Measurements from ENCODE around the gene CAAP1. TPM values are rescaled to one million over a fixed set of nuclear protein-coding genes. Genes with fewer than 3 reads are reported as not detected.
"Not testable (repeated sequence)": the region's sequence is repeated elsewhere in the genome, so short reads cannot be mapped to it uniquely, and the experiment has no call there.

Gene CAAP1
- total and polyA plus RNA-seq, 12 donors = 4.1 to 12.2 (median 7.6) TPM

DNA sequence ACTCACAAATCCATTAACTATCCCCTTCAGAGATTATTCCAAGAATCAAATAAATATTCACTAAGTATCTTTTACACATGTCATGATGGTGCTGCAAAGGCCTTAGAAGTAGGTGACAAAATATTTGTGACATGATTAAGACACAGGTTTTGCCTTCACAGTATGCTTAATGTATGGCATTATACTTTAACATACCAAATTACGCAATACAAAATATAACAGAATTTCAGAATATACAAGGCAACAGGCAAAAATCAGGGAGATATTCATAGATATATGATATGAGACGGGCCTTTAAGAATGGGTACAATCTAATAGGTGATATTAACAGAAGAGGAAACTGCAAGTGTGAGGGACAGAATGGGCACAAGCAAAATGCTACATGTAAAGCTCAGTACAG lies 41.6 kb downstream of the CAAP1 start:
- Histone ChIP-seq H3K27ac (no peak overlapping the region), H3K4me1 (no peaks in the 10 kb centered on the region), H3K36me3 (peaks cover 0 to 90% (median 9%) of the 10 kb centered on the region in 9 donors), H3K4me3 (no peak overlapping the region), H3K9me3 (no peaks in the 10 kb centered on the region), H3K27me3 (no peaks in the 10 kb centered on the region)
- WGBS, 2 donors = 94 to 96% methylated on average over 2 of the region's 2 CpGs
- DNase-seq (no peak), ATAC-seq (no peak)
- TF ChIP-seq, protein P1, sequence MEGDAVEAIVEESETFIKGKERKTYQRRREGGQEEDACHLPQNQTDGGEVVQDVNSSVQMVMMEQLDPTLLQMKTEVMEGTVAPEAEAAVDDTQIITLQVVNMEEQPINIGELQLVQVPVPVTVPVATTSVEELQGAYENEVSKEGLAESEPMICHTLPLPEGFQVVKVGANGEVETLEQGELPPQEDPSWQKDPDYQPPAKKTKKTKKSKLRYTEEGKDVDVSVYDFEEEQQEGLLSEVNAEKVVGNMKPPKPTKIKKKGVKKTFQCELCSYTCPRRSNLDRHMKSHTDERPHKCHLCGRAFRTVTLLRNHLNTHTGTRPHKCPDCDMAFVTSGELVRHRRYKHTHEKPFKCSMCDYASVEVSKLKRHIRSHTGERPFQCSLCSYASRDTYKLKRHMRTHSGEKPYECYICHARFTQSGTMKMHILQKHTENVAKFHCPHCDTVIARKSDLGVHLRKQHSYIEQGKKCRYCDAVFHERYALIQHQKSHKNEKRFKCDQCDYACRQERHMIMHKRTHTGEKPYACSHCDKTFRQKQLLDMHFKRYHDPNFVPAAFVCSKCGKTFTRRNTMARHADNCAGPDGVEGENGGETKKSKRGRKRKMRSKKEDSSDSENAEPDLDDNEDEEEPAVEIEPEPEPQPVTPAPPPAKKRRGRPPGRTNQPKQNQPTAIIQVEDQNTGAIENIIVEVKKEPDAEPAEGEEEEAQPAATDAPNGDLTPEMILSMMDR (IDR thresholded peaks at IDR 0.05) = no peak
- intact Hi-C loops (cut with DNase I) = no loop called here

- H3K9me3 ChIP-seq = peaks cover 0 to 8% (median 0%) of the 10 kb centered on the region in 11 donors
- H3K27me3 ChIP-seq = no peaks in the 10 kb centered on the region
- DNase-seq (no peak), ATAC-seq (no peak)
- 49 to 64% methylated on average over 6 of the region's 6 CpGs for WGBS, 2 donors
- H3K4me1 ChIP-seq = peaks cover 0 to 4% (median 0%) of the 10 kb centered on the region in 9 donors
- TF ChIP-seq, protein P1 (IDR thresholded peaks at IDR 0.05) = no peak
- no peak overlapping the region for H3K4me3 ChIP-seq
- H3K27ac ChIP-seq = no peak overlapping the region
- intact Hi-C loops (cut with DNase I) = no loop called here
- H3K36me3 ChIP-seq = peaks cover 0 to 14% (median 0%) of the 10 kb centered on the region in 9 donors
These were observed 58.8 kb downstream of the CAAP1 start for GRCh38 chr9:26833792-26834191.

GRCh38 chr9:26828391-26828955 lies 64.1 kb downstream of the CAAP1 start:
- H3K4me1 ChIP-seq; intact Hi-C loops (cut with DNase I); H3K36me3 ChIP-seq; H3K27me3 ChIP-seq; ATAC-seq; H3K4me3 ChIP-seq; H3K9me3 ChIP-seq; H3K27ac ChIP-seq; DNase-seq: not testable (repeated sequence)
- 84 to 91% methylated on average over 4 of the region's 4 CpGs for WGBS, 2 donors

- no peaks in the 10 kb centered on the region for H3K27me3 ChIP-seq
- peaks cover 0 to 11% (median 0%) of the 10 kb centered on the region in 11 donors for H3K9me3 ChIP-seq
- no peak overlapping the region for H3K27ac ChIP-seq
- H3K4me1 ChIP-seq = no peaks in the 10 kb centered on the region
- WGBS, 2 donors = 58 to 59% methylated on average over 2 of the region's 2 CpGs
- intact Hi-C loops (cut with DNase I) = no loop called here
- DNase-seq = no peak
- H3K4me3 ChIP-seq = no peak overlapping the region
- no peaks in the 10 kb centered on the region for H3K36me3 ChIP-seq
- ATAC-seq = no peak
- TF ChIP-seq, protein P1 (IDR thresholded peaks at IDR 0.05) = no peak
These were observed 77.8 kb downstream of the CAAP1 start for GRCh38 chr9:26814799-26815198.

- Histone ChIP-seq H3K4me3 (no peak overlapping the region), H3K4me1 (no peaks in the 10 kb centered on the region), H3K36me3 (no peaks in the 10 kb centered on the region), H3K27ac (no peak overlapping the region), H3K9me3 (peaks cover 0 to 11% (median 0%) of the 10 kb centered on the region in 11 donors), H3K27me3 (no peaks in the 10 kb centered on the region)
- intact Hi-C loops (cut with DNase I) = no loop called here
- TF ChIP-seq, protein P1 (IDR thresholded peaks at IDR 0.05) = no peak
- ATAC-seq (no peak), DNase-seq (no peak)
These were observed 79.4 kb downstream of the CAAP1 start for GRCh38 chr9:26813247-26813646.

All from heart right ventricle (tissue), 16 donors.